K562 (cell line): ENCODE results near the gene EFNA5. TPM values are rescaled to one million over a fixed set of nuclear protein-coding genes. Genes with fewer than 3 reads are reported as not detected.

Experiments
- ATAC-seq: fragments of 200-7000 bp; cut with Tn5 transposase; 3 replicates; pipeline ENCODE4 v1.9.1; 2020; ENCODE audit warnings: moderate library complexity
- BruUV-seq: library from RNA; stranded (reverse); fragments of 400-500 nt; replicated peaks from 2 replicates; lab custom pipeline; 2021; lab: Mats Ljungman, UMichigan
- CTCF ChIA-PET: fragments of 300-600 bp; formaldehyde crosslinking; extraction: SDS; loops from one replicate; lab custom pipeline; 2021; ENCODE audit warnings: low intra/inter-chr PET ratio; lab: Yijun Ruan, JAX
- POLR2A ChIA-PET: fragments of 300-600, 350-650 bp; sonication (Branson Sonifier 250); formaldehyde crosslinking; extraction: SDS; loops from one replicate; lab custom pipeline; 2021; ENCODE audit warnings: antibody characterized with exemption, inconsistent platforms; lab: Yijun Ruan, JAX
- DNase-seq, 4 experiments: peaks; one replicate each; pipeline versions ENCODE4 v3.0.0 to v3.0.0-alpha.2; 2011 to 2018; ENCODE audit warnings: low spot score in 3 of 4, mixed read lengths in 3 of 4; ENCODE audit errors: extremely low read depth in 1 of 4
- FAIRE-seq: peaks from 2 replicates; lab custom pipeline; 2011; peaks lifted over from hg19 to GRCh38; lab: Jason Lieb, UNC
- H2AFZ ChIP-seq: 2 replicates; pipeline ENCODE4 v1.6.0; 2011; ENCODE audit warnings: low read depth, low read length, control low read depth, inconsistent platforms
- H3K27ac ChIP-seq: fragments of 200-600 bp; 3 replicates; pipeline ENCODE4 v1.8.0; 2011; ENCODE audit warnings: low read depth, mild to moderate bottlenecking, control low read depth, inconsistent platforms, low read length, moderate library complexity, mixed read lengths; ENCODE audit errors: extremely low read depth
- H3K27me3 ChIP-seq, 2 experiments: fragments of 300-600 bp in 1 of 2; 2 replicates in 1 of 2; 3 replicates in 1 of 2; pipeline versions ENCODE4 v1.6.0 to v1.8.0; 2011; ENCODE audit warnings: inconsistent platforms in 2 of 2, low read length in 2 of 2, mild to moderate bottlenecking in 1 of 2, mixed read lengths in 1 of 2, moderate library complexity in 1 of 2; ENCODE audit not compliant: control insufficient read depth in 2 of 2, insufficient read depth in 2 of 2
- H3K36me3 ChIP-seq: fragments of 300-600 bp; 3 replicates; pipeline ENCODE4 v1.8.0; 2011; ENCODE audit warnings: mild to moderate bottlenecking, low read length, inconsistent platforms; ENCODE audit not compliant: control insufficient read depth, insufficient read depth
- H3K4me1 ChIP-seq, 2 experiments: fragments of 200-600 bp in 1 of 2; replicated peaks in 1 of 2; 2 replicates in 1 of 2; 3 replicates in 1 of 2; pipeline versions ENCODE4 v1.5.1 to v1.8.0; 2011; ENCODE audit warnings: inconsistent platforms in 2 of 2, low read length in 2 of 2, mild to moderate bottlenecking in 1 of 2, mixed read lengths in 1 of 2, moderate library complexity in 1 of 2; ENCODE audit not compliant: control insufficient read depth in 2 of 2, insufficient read depth in 2 of 2
- H3K4me2 ChIP-seq: 2 replicates; pipeline ENCODE4 v1.6.1; 2011; ENCODE audit warnings: low read length, control low read depth, inconsistent platforms, mixed read lengths; ENCODE audit not compliant: insufficient read depth
- H3K4me3 ChIP-seq: fragments of 200-600 bp; sonication (generic), shearing (Covaris generic); 2 replicates; pipeline ENCODE4 v1.5.1; 2016; ENCODE audit warnings: control low read depth, inconsistent platforms
- H3K79me2 ChIP-seq: fragments of 200-600 bp; 3 replicates; pipeline ENCODE4 v1.8.0; 2011; ENCODE audit warnings: low read length, inconsistent platforms; ENCODE audit not compliant: control insufficient read depth, insufficient read depth
- H3K9ac ChIP-seq, 2 experiments: 2 replicates each; pipeline versions ENCODE4 v1.6.0 to v1.6.1; 2011; ENCODE audit warnings: low read depth in 2 of 2, low read length in 2 of 2, control low read depth in 1 of 2, inconsistent platforms in 1 of 2, mild to moderate bottlenecking in 1 of 2, mixed read lengths in 1 of 2; ENCODE audit not compliant: insufficient read depth in 1 of 2
- H3K9me1 ChIP-seq: one replicate; pipeline ENCODE4 v1.6.0; 2011; ENCODE audit warnings: inconsistent platforms, mild to moderate bottlenecking, low read length, moderate library complexity; ENCODE audit not compliant: control insufficient read depth, insufficient read depth
- H3K9me3 ChIP-seq: replicated peaks from 2 replicates; pipeline ENCODE4 v1.5.1; 2011; ENCODE audit warnings: low read depth, low read length, inconsistent platforms; ENCODE audit not compliant: control insufficient read depth, insufficient read depth
- H4K20me1 ChIP-seq: replicated peaks from 2 replicates; pipeline ENCODE4 v1.6.1; 2011; ENCODE audit warnings: low read length, inconsistent platforms, mixed read lengths; ENCODE audit not compliant: control insufficient read depth, insufficient read depth
- CTBP1 ChIP-seq: fragments of 450-650 bp; IDR thresholded peaks from 2 replicates; pipeline ENCODE4 v1.6.1; 2016; ENCODE audit warnings: borderline replicate concordance
- ILK ChIP-seq: fragments of 450-650 bp; IDR thresholded peaks from 2 replicates; pipeline ENCODE4 v1.6.1; 2016; ENCODE audit warnings: missing genetic modification characterization, low read depth, mild to moderate bottlenecking, missing compliant biosample characterization, moderate library complexity, borderline replicate concordance
- NFE2L1 ChIP-seq: fragments of 450-650 bp; IDR thresholded peaks from 2 replicates; pipeline ENCODE4 v1.6.1; 2016; ENCODE audit warnings: missing genetic modification characterization, low read depth, mild to moderate bottlenecking, missing compliant biosample characterization, moderate library complexity, borderline replicate concordance
- RBM14 ChIP-seq: fragments of 200-400 bp; formaldehyde crosslinking; IDR thresholded peaks from 2 replicates; pipeline ENCODE4 v1.6.1; 2018; ENCODE audit warnings: low read depth, mild to moderate bottlenecking, low read length, moderate library complexity, borderline replicate concordance; ENCODE audit not compliant: insufficient read depth
- SMAD3 ChIP-seq: fragments of 450-650 bp; formaldehyde crosslinking; conservative IDR thresholded peaks from 2 replicates; pipeline ENCODE4 v1.4.0; 2020; ENCODE audit warnings: mild to moderate bottlenecking
- SOX6 ChIP-seq: fragments of 450-650 bp; IDR thresholded peaks from 2 replicates; pipeline ENCODE4 v1.6.1; 2014; ENCODE audit warnings: mild to moderate bottlenecking
- TGIF2 ChIP-seq: sonication (generic); formaldehyde crosslinking; IDR thresholded peaks from 2 replicates; pipeline ENCODE4 v1.8.1; 2022; ENCODE audit warnings: mild to moderate bottlenecking, missing genetic modification reagents, moderate library complexity
- ZFP30 ChIP-seq: fragments of 250-450 bp; sonication (Bioruptor Pico); IDR thresholded peaks from 2 replicates; pipeline ENCODE4 v1.8.0; 2022; ENCODE audit warnings: moderate library complexity, mild to moderate bottlenecking, inconsistent platforms, borderline replicate concordance
- ZNF23 ChIP-seq: fragments of 250-450 bp; sonication (Bioruptor Pico); IDR thresholded peaks from 2 replicates; pipeline ENCODE4 v1.4.0; 2020; ENCODE audit warnings: mild to moderate bottlenecking
- in situ Hi-C: fragments of 300-500 bp; cut with MboI; formaldehyde crosslinking; loops from 4 replicates; pipeline ENCODE4 v1.15.0; 2018; ENCODE audit warnings: inconsistent platforms, mixed read lengths
- intact Hi-C: fragments of 100-400 bp; cut with micrococcal nuclease; formaldehyde crosslinking; loops from 2 replicates; pipeline ENCODE4 v1.14.2; 2022
- polyA plus RNA-seq, 8 experiments: library from polyadenylated mRNA; depleted of rRNA in 4 of 8; stranded (reverse) in 5 of 8; unstranded in 3 of 8; fragments of >200 nt; fragmentation: Nextera tagmentation in 2 of 8; fragmentation: Illumina TruSeq in 1 of 8; extraction: Ambion mirVana in 2 of 8; extraction: Trizol in 1 of 8; gene quantifications; 2 replicates each; pipeline versions ENCODE4 v1.2.1 to v1.2.3, GENCODE V29; 2011 to 2014; ENCODE audit warnings: inconsistent platforms in 1 of 8, missing spikeins in 1 of 8
- total RNA-seq, 7 experiments: library from RNA; depleted of rRNA in 6 of 7; stranded (reverse); fragments of >200 nt in 6 of 7; fragmentation: Illumina TruSeq in 2 of 7; extraction: Trizol in 2 of 7; gene quantifications; 2 replicates each; pipeline versions ENCODE4 v1.2.1 to v1.2.3, GENCODE V29; 2011 to 2021; ENCODE audit warnings: low replicate concordance in 1 of 7
- TF ChIP-seq, protein P1 (sequence below), 2 experiments: fragments of 450-650 bp; IDR thresholded peaks; 2 replicates each; pipeline ENCODE4 v1.6.1; 2018; ENCODE audit warnings: mild to moderate bottlenecking in 2 of 2, low read depth in 1 of 2; ENCODE audit not compliant: partially characterized antibody in 2 of 2
- TF ChIP-seq, protein P2 (sequence below): fragments of 200-400 bp; formaldehyde crosslinking; IDR thresholded peaks from 2 replicates; pipeline ENCODE4 v1.6.1; 2017; ENCODE audit warnings: mild to moderate bottlenecking, low read depth, low read length, moderate library complexity

Gene EFNA5
- total and polyA plus RNA-seq, 9 of the 15 experiments (the other 6 are each of a cell fraction or from before 2014, with no cell fraction given) = 0.20 TPM; not detected in 8

- TF ChIP-seq, protein P1, sequence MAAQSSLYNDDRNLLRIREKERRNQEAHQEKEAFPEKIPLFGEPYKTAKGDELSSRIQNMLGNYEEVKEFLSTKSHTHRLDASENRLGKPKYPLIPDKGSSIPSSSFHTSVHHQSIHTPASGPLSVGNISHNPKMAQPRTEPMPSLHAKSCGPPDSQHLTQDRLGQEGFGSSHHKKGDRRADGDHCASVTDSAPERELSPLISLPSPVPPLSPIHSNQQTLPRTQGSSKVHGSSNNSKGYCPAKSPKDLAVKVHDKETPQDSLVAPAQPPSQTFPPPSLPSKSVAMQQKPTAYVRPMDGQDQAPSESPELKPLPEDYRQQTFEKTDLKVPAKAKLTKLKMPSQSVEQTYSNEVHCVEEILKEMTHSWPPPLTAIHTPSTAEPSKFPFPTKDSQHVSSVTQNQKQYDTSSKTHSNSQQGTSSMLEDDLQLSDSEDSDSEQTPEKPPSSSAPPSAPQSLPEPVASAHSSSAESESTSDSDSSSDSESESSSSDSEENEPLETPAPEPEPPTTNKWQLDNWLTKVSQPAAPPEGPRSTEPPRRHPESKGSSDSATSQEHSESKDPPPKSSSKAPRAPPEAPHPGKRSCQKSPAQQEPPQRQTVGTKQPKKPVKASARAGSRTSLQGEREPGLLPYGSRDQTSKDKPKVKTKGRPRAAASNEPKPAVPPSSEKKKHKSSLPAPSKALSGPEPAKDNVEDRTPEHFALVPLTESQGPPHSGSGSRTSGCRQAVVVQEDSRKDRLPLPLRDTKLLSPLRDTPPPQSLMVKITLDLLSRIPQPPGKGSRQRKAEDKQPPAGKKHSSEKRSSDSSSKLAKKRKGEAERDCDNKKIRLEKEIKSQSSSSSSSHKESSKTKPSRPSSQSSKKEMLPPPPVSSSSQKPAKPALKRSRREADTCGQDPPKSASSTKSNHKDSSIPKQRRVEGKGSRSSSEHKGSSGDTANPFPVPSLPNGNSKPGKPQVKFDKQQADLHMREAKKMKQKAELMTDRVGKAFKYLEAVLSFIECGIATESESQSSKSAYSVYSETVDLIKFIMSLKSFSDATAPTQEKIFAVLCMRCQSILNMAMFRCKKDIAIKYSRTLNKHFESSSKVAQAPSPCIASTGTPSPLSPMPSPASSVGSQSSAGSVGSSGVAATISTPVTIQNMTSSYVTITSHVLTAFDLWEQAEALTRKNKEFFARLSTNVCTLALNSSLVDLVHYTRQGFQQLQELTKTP (IDR thresholded peaks at IDR 0.05; ENCODE audit: low read depth in 1 of 2, partially characterized antibody in 2 of 2) = no peak
- TF ChIP-seq CTBP1 = no peak
- TF ChIP-seq TGIF2 = no peak
These were observed 81.1 kb downstream of the EFNA5 start (continued) for GRCh38 chr5:107589520-107590193.

GRCh38 chr5:107582625-107583024 lies 88.1 kb downstream of the EFNA5 start:
- H3K4me1 ChIP-seq = no peaks in the 10 kb centered on the region
- POLR2A ChIA-PET = no interaction called here
- no peaks in the 10 kb centered on the region for H3K27me3 ChIP-seq
- no TSS peak for BruUV-seq
- no peak overlapping the region for H3K4me2 ChIP-seq
- H3K79me2 ChIP-seq = no peaks in the 10 kb centered on the region
- H3K36me3 ChIP-seq = no peaks in the 10 kb centered on the region
- H3K27ac ChIP-seq = no peak overlapping the region
- no peak for DNase-seq
- intact Hi-C loops = no loop called here
- no peaks in the 10 kb centered on the region for H4K20me1 ChIP-seq
- H3K9me3 ChIP-seq = no peaks in the 10 kb centered on the region
- FAIRE-seq = no peak
- H2AFZ ChIP-seq = no peak overlapping the region
- in situ Hi-C loops = no loop called here
- no peak for ATAC-seq
- no peak overlapping the region for H3K9ac ChIP-seq
- H3K9me1 ChIP-seq = no peaks in the 10 kb centered on the region
- H3K4me3 ChIP-seq = no peak overlapping the region
- CTCF ChIA-PET = no interaction called here
- TF ChIP-seq, protein P2, sequence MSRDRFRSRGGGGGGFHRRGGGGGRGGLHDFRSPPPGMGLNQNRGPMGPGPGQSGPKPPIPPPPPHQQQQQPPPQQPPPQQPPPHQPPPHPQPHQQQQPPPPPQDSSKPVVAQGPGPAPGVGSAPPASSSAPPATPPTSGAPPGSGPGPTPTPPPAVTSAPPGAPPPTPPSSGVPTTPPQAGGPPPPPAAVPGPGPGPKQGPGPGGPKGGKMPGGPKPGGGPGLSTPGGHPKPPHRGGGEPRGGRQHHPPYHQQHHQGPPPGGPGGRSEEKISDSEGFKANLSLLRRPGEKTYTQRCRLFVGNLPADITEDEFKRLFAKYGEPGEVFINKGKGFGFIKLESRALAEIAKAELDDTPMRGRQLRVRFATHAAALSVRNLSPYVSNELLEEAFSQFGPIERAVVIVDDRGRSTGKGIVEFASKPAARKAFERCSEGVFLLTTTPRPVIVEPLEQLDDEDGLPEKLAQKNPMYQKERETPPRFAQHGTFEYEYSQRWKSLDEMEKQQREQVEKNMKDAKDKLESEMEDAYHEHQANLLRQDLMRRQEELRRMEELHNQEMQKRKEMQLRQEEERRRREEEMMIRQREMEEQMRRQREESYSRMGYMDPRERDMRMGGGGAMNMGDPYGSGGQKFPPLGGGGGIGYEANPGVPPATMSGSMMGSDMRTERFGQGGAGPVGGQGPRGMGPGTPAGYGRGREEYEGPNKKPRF = no peak
- TF ChIP-seq NFE2L1 (tag) (no peak), ZFP30 (no peak), SOX6 (no peak), SMAD3 (no peak), ZNF23 (CRISPR knock-in tag) (no peak), ILK (tag) (no peak), RBM14 (no peak)
